GM10266 (cell line): ENCODE data around the gene UNC5CL.

ENCODE experiments used
- DNase-seq: peaks from one replicate; pipeline ENCODE4 v3.0.0; 2012; ENCODE audit errors: extremely low spot score
- TF ChIP-seq, protein P1 (sequence below): IDR thresholded peaks from 2 replicates; pipeline ENCODE4 v1.5.1; 2012; ENCODE audit warnings: mild to moderate bottlenecking, low read depth; ENCODE audit not compliant: control insufficient read depth, insufficient read depth; ENCODE audit errors: missing control alignments

The UNC5CL gene

GRCh38 chr6:41037107-41037900, 1.7 kb downstream of the UNC5CL start:
- DNase-seq: no peak
- TF ChIP-seq, protein P1, sequence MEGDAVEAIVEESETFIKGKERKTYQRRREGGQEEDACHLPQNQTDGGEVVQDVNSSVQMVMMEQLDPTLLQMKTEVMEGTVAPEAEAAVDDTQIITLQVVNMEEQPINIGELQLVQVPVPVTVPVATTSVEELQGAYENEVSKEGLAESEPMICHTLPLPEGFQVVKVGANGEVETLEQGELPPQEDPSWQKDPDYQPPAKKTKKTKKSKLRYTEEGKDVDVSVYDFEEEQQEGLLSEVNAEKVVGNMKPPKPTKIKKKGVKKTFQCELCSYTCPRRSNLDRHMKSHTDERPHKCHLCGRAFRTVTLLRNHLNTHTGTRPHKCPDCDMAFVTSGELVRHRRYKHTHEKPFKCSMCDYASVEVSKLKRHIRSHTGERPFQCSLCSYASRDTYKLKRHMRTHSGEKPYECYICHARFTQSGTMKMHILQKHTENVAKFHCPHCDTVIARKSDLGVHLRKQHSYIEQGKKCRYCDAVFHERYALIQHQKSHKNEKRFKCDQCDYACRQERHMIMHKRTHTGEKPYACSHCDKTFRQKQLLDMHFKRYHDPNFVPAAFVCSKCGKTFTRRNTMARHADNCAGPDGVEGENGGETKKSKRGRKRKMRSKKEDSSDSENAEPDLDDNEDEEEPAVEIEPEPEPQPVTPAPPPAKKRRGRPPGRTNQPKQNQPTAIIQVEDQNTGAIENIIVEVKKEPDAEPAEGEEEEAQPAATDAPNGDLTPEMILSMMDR: no peak

- TF ChIP-seq, protein P1: no peak
- no peak for DNase-seq
Observed at GRCh38 chr6:41036601-41037000, 2.4 kb downstream of the UNC5CL start.

GRCh38 chr6:41036186-41036585, 2.8 kb downstream of the UNC5CL start:
- TF ChIP-seq, protein P1: no peak
- no peak for DNase-seq

GRCh38 chr6:41033776-41034175, 5.2 kb downstream of the UNC5CL start:
- TF ChIP-seq, protein P1: no peak
- DNase-seq: no peak

GRCh38 chr6:41032830-41033229, 6.2 kb downstream of the UNC5CL start:
- TF ChIP-seq, protein P1: no peak

DNA sequence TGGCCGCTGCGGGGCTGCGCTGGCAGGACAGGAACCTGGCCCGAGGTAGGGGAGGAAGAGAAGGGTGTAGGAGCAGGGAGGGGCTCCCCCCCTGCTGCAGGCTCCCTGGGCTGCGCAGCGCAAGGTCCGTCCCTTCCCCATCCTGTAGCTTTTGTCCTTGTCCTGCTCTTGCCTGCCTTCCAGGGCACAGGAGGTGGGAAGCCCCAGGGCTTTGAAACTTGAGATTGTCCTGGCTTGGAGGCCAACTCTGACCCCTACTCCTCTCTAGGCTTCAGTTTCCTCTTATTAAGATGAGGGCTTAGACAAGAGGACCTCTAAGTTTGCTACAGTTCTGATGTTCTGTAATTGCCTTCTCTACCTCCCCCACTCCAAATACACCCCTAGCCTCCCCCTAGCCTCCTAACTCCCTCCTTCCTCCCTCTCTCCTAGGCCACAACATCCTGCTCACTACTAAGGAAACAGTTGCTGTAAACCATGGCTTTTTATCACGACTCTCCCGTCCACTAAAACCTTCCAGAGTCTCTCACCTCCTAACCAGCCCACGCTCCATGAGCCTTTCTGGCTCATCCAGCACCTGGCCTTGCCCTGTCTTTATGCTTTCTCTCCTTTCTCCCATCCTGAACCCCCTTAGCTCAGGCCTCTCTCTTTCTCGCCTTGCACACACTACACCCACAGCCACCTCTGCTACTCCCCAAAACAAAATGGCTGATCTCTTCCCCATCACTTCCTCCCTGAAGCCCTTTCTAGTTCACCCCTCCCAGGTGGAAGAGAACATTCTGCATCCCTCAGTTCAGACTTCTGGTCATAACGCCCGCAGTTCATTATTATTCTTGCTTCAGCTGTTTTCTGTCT, 10.2 kb downstream of the UNC5CL start:
- TF ChIP-seq, protein P1: no peak
- DNase-seq: peak; percentile 22

More at GRCh38 chr6:41032830-41033229, 6.2 kb downstream of the UNC5CL start:
- no peak for DNase-seq
